Effector memory CD8-positive, alpha-beta T cell (primary cell): Measurements from ENCODE around the gene TM9SF4.
"Not testable (repeated sequence)": the region's sequence is repeated elsewhere in the genome, so short reads cannot be mapped to it uniquely, and the experiment has no call there.

ENCODE experiments used
- ATAC-seq: fragments of 150-1000 bp; cut with Tn5 transposase; replicated peaks from 2 replicates; pipeline ENCODE4 v1.10.0; 2021; ENCODE audit warnings: mild to moderate bottlenecking, moderate library complexity
- DNase-seq, 3 experiments: peaks; one replicate each; pipeline ENCODE4 v3.0.0; 2021
- H3K27ac Mint-ChIP-seq, 2 donors: one replicate each; pipeline ENCODE4 v1.8.0; 2022; ENCODE audit warnings: mild to moderate bottlenecking in 2 of 2, mixed read lengths in 2 of 2, moderate library complexity in 2 of 2
- H3K27me3 Mint-ChIP-seq, 2 donors: one replicate each; pipeline ENCODE4 v1.8.0; 2022; ENCODE audit warnings: mixed read lengths in 2 of 2
- H3K36me3 Mint-ChIP-seq: one replicate; pipeline ENCODE4 v1.8.0; 2022; ENCODE audit warnings: mild to moderate bottlenecking, moderate library complexity, mixed read lengths; ENCODE audit not compliant: insufficient read depth
- H3K4me1 Mint-ChIP-seq, 2 donors: one replicate each; pipeline ENCODE4 v1.8.0; 2022; ENCODE audit warnings: low read depth in 2 of 2, mixed read lengths in 2 of 2
- H3K4me3 Mint-ChIP-seq, 2 donors: one replicate each; pipeline ENCODE4 v1.8.0; 2022; ENCODE audit warnings: mild to moderate bottlenecking in 2 of 2, mixed read lengths in 2 of 2, moderate library complexity in 2 of 2
- H3K9me3 Mint-ChIP-seq, 2 donors: one replicate each; pipeline ENCODE4 v1.8.0; 2022; ENCODE audit warnings: mixed read lengths in 2 of 2

The TM9SF4 gene

GRCh38 chr20:32184961-32185603 is 75.6 kb downstream of the TM9SF4 start:
- no peaks in the 10 kb centered on the region for H3K9me3 Mint-ChIP-seq
- peaks cover 6 to 14% of the 10 kb centered on the region in 2 donors for H3K4me1 Mint-ChIP-seq
- DNase-seq (no peak), ATAC-seq (no peak)
- H3K36me3 Mint-ChIP-seq: peaks cover 12% of the 10 kb centered on the region
- no peak overlapping the region for H3K27ac Mint-ChIP-seq
- no peak overlapping the region for H3K4me3 Mint-ChIP-seq
- H3K27me3 Mint-ChIP-seq: no peaks in the 10 kb centered on the region

GRCh38 chr20:32186506-32186905 is 77.0 kb downstream of the TM9SF4 start:
- peaks cover 15% of the 10 kb centered on the region for H3K36me3 Mint-ChIP-seq
- H3K4me1 Mint-ChIP-seq: peaks cover 14% of the 10 kb centered on the region in 2 donors
- H3K9me3 Mint-ChIP-seq: no peaks in the 10 kb centered on the region
- H3K27ac Mint-ChIP-seq: no peak overlapping the region
- no peak overlapping the region for H3K4me3 Mint-ChIP-seq
- DNase-seq (no peak), ATAC-seq (no peak)
- no peaks in the 10 kb centered on the region for H3K27me3 Mint-ChIP-seq

GRCh38 chr20:32188376-32189122 is 79.0 kb downstream of the TM9SF4 start:
- DNase-seq (no peak), ATAC-seq (no peak)
- H3K27ac Mint-ChIP-seq: peak overlapping the region in 1 of 2 donors; percentile 81
- no peaks in the 10 kb centered on the region for H3K9me3 Mint-ChIP-seq
- peak overlapping the region; percentile 74 to 77 for H3K4me3 Mint-ChIP-seq
- peaks cover 14% of the 10 kb centered on the region in 2 donors for H3K4me1 Mint-ChIP-seq
- H3K36me3 Mint-ChIP-seq: peaks cover 23% of the 10 kb centered on the region
- no peaks in the 10 kb centered on the region for H3K27me3 Mint-ChIP-seq

DNA sequence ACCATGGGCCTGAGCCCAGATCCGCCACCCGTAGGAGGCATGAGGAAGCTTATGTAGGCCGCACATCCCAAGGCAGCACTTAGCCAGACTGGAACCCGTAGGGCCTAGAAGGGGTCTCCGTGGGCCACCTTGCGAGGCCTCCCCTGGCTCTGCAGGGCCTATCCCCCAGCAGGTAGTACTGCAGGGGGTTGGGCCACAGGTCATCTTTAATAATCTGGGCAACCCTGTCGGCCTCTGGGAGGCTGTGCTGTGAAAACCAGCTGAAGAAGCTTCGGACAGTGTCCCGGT is 79.6 kb downstream of the TM9SF4 start:
- no peaks in the 10 kb centered on the region for H3K27me3 Mint-ChIP-seq
- peak overlapping the region; percentile 75 to 81 for H3K27ac Mint-ChIP-seq
- peaks cover 26% of the 10 kb centered on the region for H3K36me3 Mint-ChIP-seq
- H3K4me1 Mint-ChIP-seq: peaks cover 18% of the 10 kb centered on the region in 2 donors
- H3K4me3 Mint-ChIP-seq: peak overlapping the region; percentile 74 to 77
- no peak for ATAC-seq
- DNase-seq: no peak
- H3K9me3 Mint-ChIP-seq: no peaks in the 10 kb centered on the region

- Mint-ChIP-seq H3K9me3 (no peaks in the 10 kb centered on the region), H3K27ac (peak overlapping the region; percentile 75 to 81), H3K36me3 (peaks cover 30% of the 10 kb centered on the region), H3K4me1 (peaks cover 21 to 22% of the 10 kb centered on the region in 2 donors), H3K4me3 (peak overlapping the region; percentile 74 to 77), H3K27me3 (no peaks in the 10 kb centered on the region)
- DNase-seq: peak; percentile 13 to 37 (median 34)
- peak; percentile 78 for ATAC-seq
Observed at GRCh38 chr20:32189691-32190615, 80.4 kb downstream of the TM9SF4 start.

DNA sequence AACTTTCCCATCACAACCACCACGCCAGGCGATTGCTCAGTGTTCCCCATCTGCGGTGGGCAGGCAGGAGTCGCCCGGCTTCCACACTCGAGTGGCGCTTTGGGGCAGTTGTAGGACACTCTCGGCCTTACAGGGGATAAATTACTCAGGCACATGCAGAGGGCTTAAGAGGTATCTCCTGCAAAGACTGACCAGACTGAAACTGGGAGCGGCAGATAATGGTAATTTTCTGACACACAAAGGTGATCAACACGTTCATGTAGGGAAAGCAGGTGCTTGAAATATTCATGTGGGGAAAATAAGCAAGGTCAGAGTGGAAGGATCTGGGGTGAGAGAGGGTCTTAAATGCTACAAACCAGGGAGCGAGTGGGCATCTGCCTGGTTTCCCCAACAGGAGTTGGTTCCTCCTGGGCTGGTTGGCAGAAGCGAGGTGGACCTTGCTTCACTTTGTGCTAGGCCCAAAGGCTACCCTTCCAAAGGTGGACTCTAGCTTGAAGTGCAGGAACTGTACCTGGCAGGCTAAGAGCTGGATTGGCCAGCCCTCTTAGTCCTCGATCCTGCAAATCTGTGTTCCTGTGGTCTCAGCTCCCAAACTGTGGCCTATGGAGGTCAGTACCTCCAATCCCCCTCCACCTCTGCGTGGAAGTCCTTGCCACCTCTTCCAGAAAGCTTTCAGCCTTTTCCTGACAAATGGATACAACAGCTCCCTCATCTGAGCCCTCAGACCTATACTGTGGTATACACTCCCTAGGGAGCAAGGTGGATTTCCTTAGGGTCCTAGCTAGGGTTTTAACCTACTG is 81.3 kb downstream of the TM9SF4 start:
- no peaks in the 10 kb centered on the region for H3K9me3 Mint-ChIP-seq
- H3K27ac Mint-ChIP-seq: peak overlapping the region; percentile 75 to 81
- ATAC-seq: no peak
- H3K27me3 Mint-ChIP-seq: no peaks in the 10 kb centered on the region
- peak overlapping the region; percentile 74 to 77 for H3K4me3 Mint-ChIP-seq
- H3K36me3 Mint-ChIP-seq: peaks cover 39% of the 10 kb centered on the region
- H3K4me1 Mint-ChIP-seq: peaks cover 21 to 25% of the 10 kb centered on the region in 2 donors
- no peak for DNase-seq

DNA sequence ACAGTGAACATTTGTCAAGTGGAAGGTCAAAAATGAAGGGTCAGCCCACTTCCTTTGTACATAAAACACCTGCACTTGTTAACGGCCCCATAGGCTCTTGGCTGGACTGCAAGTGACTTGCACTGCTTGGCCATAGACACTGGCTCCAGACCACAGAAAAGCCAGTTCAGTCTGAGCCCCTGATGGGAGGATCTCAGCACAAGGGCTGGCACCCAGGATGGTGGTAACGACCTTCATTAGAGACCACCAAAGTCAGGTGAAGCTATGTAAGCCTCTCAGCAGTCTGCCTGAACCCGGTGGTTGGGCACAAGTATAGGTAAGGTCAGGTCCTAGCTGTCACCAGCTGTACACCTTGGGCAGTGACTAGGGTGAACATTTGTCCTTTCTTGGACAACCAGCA is 81.9 kb downstream of the TM9SF4 start:
- no peak for DNase-seq
- Mint-ChIP-seq H3K27ac (peak overlapping the region in 1 of 2 donors; percentile 75), H3K36me3 (peaks cover 45% of the 10 kb centered on the region), H3K4me3 (peak overlapping the region; percentile 74 to 77), H3K27me3 (no peaks in the 10 kb centered on the region), H3K4me1 (peaks cover 21 to 25% of the 10 kb centered on the region in 2 donors), H3K9me3 (no peaks in the 10 kb centered on the region)
- no peak for ATAC-seq

DNA sequence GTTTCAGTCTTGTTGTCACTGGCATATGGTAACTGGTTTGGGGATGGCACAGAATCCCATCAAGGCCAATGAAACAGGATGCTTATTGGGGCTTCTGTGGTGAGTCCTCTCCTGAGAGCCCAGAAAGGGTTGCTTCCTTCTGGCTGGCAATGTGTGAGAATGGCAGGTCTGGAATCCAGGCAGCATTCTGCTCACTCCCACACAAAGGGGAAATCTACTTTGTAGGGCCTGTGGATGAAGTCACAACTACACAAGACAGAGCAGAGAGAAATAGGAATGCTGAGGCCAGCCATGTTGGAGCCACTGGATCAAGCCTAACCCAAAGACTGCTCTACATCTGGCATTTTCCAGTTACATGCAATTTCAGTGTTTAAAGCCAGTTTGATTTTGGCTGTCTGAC is 82.4 kb downstream of the TM9SF4 start:
- Mint-ChIP-seq H3K4me3 (no peak overlapping the region), H3K4me1 (peaks cover 21 to 25% of the 10 kb centered on the region in 2 donors), H3K36me3 (peaks cover 49% of the 10 kb centered on the region), H3K27ac (peak overlapping the region in 1 of 2 donors; percentile 75), H3K27me3 (no peaks in the 10 kb centered on the region), H3K9me3 (no peaks in the 10 kb centered on the region)
- ATAC-seq (no peak), DNase-seq (no peak)

DNA sequence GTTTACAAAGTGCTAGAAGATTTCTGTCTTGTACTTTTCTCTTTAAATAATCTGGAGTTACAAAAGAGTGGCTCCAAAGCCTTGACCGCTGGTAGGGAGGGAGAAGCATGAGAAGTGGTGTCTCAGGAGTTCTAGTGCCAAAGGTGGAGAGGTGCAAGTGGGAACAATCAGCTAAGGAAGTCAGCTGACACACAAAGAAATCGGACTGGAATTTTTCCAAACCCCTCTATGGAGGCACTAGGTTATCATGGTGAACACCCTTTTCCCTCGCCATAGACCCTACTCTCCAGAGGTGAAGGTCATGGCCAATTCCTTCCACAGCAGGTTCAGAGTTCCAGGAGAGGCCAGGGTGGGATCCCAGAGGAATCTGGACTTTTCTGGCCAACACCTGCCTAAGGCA is 83.2 kb downstream of the TM9SF4 start:
- DNase-seq: no peak
- H3K27ac Mint-ChIP-seq: peak overlapping the region in 1 of 2 donors; percentile 24
- ATAC-seq: no peak
- H3K27me3 Mint-ChIP-seq: no peaks in the 10 kb centered on the region
- peaks cover 55% of the 10 kb centered on the region for H3K36me3 Mint-ChIP-seq
- H3K9me3 Mint-ChIP-seq: no peaks in the 10 kb centered on the region
- no peak overlapping the region for H3K4me3 Mint-ChIP-seq
- peaks cover 21 to 25% of the 10 kb centered on the region in 2 donors for H3K4me1 Mint-ChIP-seq

DNA sequence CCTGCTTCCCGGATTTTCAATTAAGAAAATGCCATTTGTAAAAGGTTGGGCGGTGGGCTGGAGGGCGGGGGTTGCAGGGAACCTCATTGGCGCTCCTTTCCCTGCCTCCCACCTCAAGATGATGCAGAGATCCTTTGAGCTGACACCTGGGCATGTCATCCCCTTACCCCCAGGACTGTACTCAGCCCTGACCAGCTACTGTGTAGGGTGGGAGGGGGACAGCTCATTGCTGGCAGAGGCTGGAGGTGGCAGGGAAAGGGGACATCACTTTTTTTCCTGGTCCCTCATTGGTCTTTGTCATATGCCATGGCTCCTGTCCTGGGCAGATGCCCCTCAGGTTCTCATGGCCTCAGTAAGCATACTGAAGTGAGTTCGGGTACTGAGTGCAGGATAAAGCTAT is 83.8 kb downstream of the TM9SF4 start:
- not testable (repeated sequence) for H3K4me3 Mint-ChIP-seq, H3K9me3 Mint-ChIP-seq, ATAC-seq, H3K27me3 Mint-ChIP-seq, DNase-seq
- H3K27ac Mint-ChIP-seq: peak overlapping the region; percentile 17 to 36
- H3K4me1 Mint-ChIP-seq: peaks cover 21 to 23% of the 10 kb centered on the region in 2 donors
- H3K36me3 Mint-ChIP-seq: peaks cover 56% of the 10 kb centered on the region

DNA sequence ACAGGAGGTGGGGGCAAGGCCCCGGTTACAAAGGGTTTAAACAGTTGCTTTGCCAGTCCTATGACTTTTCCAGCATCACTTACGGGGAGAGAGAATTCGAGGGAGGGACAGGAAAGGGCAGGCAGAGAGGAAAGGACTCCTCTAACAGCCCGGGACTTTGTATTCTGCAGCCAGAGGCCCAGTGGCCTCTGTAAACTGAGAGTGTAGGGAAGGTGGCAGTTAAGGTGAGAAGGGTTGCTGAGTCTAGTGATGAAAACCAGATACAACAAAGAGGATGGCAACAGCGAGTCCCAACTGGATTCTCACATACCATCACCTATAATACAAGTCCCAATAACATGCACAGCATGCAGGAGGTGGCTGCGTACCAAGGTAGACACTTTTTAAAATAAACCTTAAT is 84.5 kb downstream of the TM9SF4 start:
- Mint-ChIP-seq H3K27ac (peak overlapping the region; percentile 17 to 36), H3K9me3 (no peaks in the 10 kb centered on the region), H3K4me3 (no peak overlapping the region), H3K27me3 (no peaks in the 10 kb centered on the region), H3K4me1 (peaks cover 17 to 18% of the 10 kb centered on the region in 2 donors), H3K36me3 (peaks cover 54% of the 10 kb centered on the region)
- DNase-seq (no peak), ATAC-seq (no peak)

GRCh38 chr20:32195581-32195980 is 86.1 kb downstream of the TM9SF4 start:
- no peaks in the 10 kb centered on the region for H3K27me3 Mint-ChIP-seq
- no peak overlapping the region for H3K4me3 Mint-ChIP-seq
- ATAC-seq: no peak
- DNase-seq: no peak
- H3K4me1 Mint-ChIP-seq: peaks cover 11 to 16% of the 10 kb centered on the region in 2 donors
- no peaks in the 10 kb centered on the region for H3K9me3 Mint-ChIP-seq
- peaks cover 57% of the 10 kb centered on the region for H3K36me3 Mint-ChIP-seq
- peak overlapping the region in 1 of 2 donors; percentile 59 for H3K27ac Mint-ChIP-seq

DNA sequence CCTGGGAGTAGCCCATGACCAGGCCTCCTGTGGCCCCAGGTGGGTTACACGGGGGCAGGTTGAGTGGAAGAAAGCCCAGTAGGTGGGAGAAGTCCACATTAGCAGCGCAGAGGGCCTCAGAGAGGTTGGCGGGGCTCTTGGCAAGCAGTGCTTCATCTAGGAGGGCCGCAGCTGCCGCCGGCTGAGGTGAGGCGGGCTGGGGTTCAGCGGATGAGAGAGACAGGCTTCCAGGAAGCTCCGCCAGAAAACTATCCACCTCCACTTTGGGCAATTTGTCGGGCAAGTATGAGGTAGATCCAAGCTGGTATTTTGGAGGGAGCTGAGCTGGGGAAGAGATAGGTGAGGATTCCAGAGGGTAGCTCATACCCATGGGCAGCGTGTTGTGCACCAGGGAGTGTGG is 87.1 kb downstream of the TM9SF4 start:
- not testable (repeated sequence) for H3K4me3 Mint-ChIP-seq, H3K27me3 Mint-ChIP-seq, DNase-seq, ATAC-seq, H3K9me3 Mint-ChIP-seq
- Mint-ChIP-seq H3K36me3 (peaks cover 67% of the 10 kb centered on the region), H3K4me1 (peaks cover 12 to 14% of the 10 kb centered on the region in 2 donors), H3K27ac (peak overlapping the region in 1 of 2 donors; percentile 35)
